ENCODE data around the gene ATP11A. TPM values are rescaled to one million over a fixed set of nuclear protein-coding genes. Genes with fewer than 3 reads are reported as not detected.

Gene ATP11A
- total RNA-seq, 1 experiment from 2014 or later = 232 TPM

GRCh38 chr13:112824429-112824828, 134.6 kb downstream of the ATP11A start:
- CTCF ChIA-PET = no interaction called here
- Histone ChIP-seq H3K4me1 (no peaks in the 10 kb centered on the region), H3K4me3 (ENCODE audit: low read depth, low read length) (no peak overlapping the region), H3K27me3 (replicated peaks; ENCODE audit: control insufficient read depth, insufficient read depth, low read length) (no peaks in the 10 kb centered on the region), H3K9me3 (no peaks in the 10 kb centered on the region), H3K36me3 (ENCODE audit: control insufficient read depth, insufficient read depth, low read length) (peaks cover 4% of the 10 kb centered on the region)
- TF ChIP-seq, protein P1, sequence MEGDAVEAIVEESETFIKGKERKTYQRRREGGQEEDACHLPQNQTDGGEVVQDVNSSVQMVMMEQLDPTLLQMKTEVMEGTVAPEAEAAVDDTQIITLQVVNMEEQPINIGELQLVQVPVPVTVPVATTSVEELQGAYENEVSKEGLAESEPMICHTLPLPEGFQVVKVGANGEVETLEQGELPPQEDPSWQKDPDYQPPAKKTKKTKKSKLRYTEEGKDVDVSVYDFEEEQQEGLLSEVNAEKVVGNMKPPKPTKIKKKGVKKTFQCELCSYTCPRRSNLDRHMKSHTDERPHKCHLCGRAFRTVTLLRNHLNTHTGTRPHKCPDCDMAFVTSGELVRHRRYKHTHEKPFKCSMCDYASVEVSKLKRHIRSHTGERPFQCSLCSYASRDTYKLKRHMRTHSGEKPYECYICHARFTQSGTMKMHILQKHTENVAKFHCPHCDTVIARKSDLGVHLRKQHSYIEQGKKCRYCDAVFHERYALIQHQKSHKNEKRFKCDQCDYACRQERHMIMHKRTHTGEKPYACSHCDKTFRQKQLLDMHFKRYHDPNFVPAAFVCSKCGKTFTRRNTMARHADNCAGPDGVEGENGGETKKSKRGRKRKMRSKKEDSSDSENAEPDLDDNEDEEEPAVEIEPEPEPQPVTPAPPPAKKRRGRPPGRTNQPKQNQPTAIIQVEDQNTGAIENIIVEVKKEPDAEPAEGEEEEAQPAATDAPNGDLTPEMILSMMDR (IDR thresholded peaks at IDR 0.05; ENCODE audit: insufficient read depth in 1 of 2, low read depth in 1 of 2, low read length in 1 of 2, severe bottlenecking in 1 of 2, unreplicated experiment in 1 of 2) = no peak
- H3K27me3 Mint-ChIP-seq (ENCODE audit: insufficient read depth, unreplicated experiment) = no peaks in the 10 kb centered on the region
- DNase-seq = no peak
- H3K4me3 Mint-ChIP-seq (ENCODE audit: unreplicated experiment) = no peak overlapping the region
- no peaks in the 10 kb centered on the region for H3K9me3 Mint-ChIP-seq (ENCODE audit: unreplicated experiment)
- BruUV-seq (replicated peaks) = no TSS peak
- no peak overlapping the region for H3K27ac Mint-ChIP-seq (ENCODE audit: unreplicated experiment)
- POLR2A ChIA-PET = no interaction called here
- intact Hi-C loops (cut with micrococcal nuclease; ENCODE audit: unreplicated experiment) = no loop called here
- H3K36me3 Mint-ChIP-seq (ENCODE audit: insufficient read depth, unreplicated experiment) = peaks cover 94% of the 10 kb centered on the region
- H3K4me1 Mint-ChIP-seq (ENCODE audit: low read depth, unreplicated experiment) = no peaks in the 10 kb centered on the region

GRCh38 chr13:112825071-112825470, 135.2 kb downstream of the ATP11A start:
- no peaks in the 10 kb centered on the region for H3K9me3 Mint-ChIP-seq (ENCODE audit: unreplicated experiment)
- no peaks in the 10 kb centered on the region for H3K4me1 Mint-ChIP-seq (ENCODE audit: low read depth, unreplicated experiment)
- no peak overlapping the region for H3K27ac Mint-ChIP-seq (ENCODE audit: unreplicated experiment)
- intact Hi-C loops (cut with micrococcal nuclease; ENCODE audit: unreplicated experiment) = no loop called here
- H3K4me3 ChIP-seq (ENCODE audit: low read depth, low read length) = no peak overlapping the region
- no peaks in the 10 kb centered on the region for H3K27me3 ChIP-seq (replicated peaks; ENCODE audit: control insufficient read depth, insufficient read depth, low read length)
- ChIA-PET POLR2A (no interaction called here), CTCF (no interaction called here)
- H3K36me3 ChIP-seq (ENCODE audit: control insufficient read depth, insufficient read depth, low read length) = peaks cover 4% of the 10 kb centered on the region
- BruUV-seq (replicated peaks) = no TSS peak
- no peak for DNase-seq
- H3K4me1 ChIP-seq = no peaks in the 10 kb centered on the region
- no peak overlapping the region for H3K4me3 Mint-ChIP-seq (ENCODE audit: unreplicated experiment)
- H3K27me3 Mint-ChIP-seq (ENCODE audit: insufficient read depth, unreplicated experiment) = no peaks in the 10 kb centered on the region
- H3K9me3 ChIP-seq = no peaks in the 10 kb centered on the region
- TF ChIP-seq, protein P1 (IDR thresholded peaks at IDR 0.05; ENCODE audit: insufficient read depth in 1 of 2, low read depth in 1 of 2, low read length in 1 of 2, severe bottlenecking in 1 of 2, unreplicated experiment in 1 of 2) = no peak
- H3K36me3 Mint-ChIP-seq (ENCODE audit: insufficient read depth, unreplicated experiment) = peaks cover 90% of the 10 kb centered on the region

- H3K4me3 ChIP-seq (ENCODE audit: low read depth, low read length) = no peak overlapping the region
- no peak overlapping the region for H3K27ac Mint-ChIP-seq (ENCODE audit: unreplicated experiment)
- H3K9me3 ChIP-seq = no peaks in the 10 kb centered on the region
- CTCF ChIA-PET = no interaction called here
- no peaks in the 10 kb centered on the region for H3K9me3 Mint-ChIP-seq (ENCODE audit: unreplicated experiment)
- no peaks in the 10 kb centered on the region for H3K4me1 Mint-ChIP-seq (ENCODE audit: low read depth, unreplicated experiment)
- no peaks in the 10 kb centered on the region for H3K27me3 Mint-ChIP-seq (ENCODE audit: insufficient read depth, unreplicated experiment)
- no peaks in the 10 kb centered on the region for H3K4me1 ChIP-seq
- no peaks in the 10 kb centered on the region for H3K27me3 ChIP-seq (replicated peaks; ENCODE audit: control insufficient read depth, insufficient read depth, low read length)
- H3K36me3 ChIP-seq (ENCODE audit: control insufficient read depth, insufficient read depth, low read length) = peaks cover 4% of the 10 kb centered on the region
- no peak overlapping the region for H3K4me3 Mint-ChIP-seq (ENCODE audit: unreplicated experiment)
- intact Hi-C loops (cut with micrococcal nuclease; ENCODE audit: unreplicated experiment) = no loop called here
- no peak for DNase-seq
- peaks cover 88% of the 10 kb centered on the region for H3K36me3 Mint-ChIP-seq (ENCODE audit: insufficient read depth, unreplicated experiment)
- TF ChIP-seq, protein P1 (IDR thresholded peaks at IDR 0.05; ENCODE audit: insufficient read depth in 1 of 2, low read depth in 1 of 2, low read length in 1 of 2, severe bottlenecking in 1 of 2, unreplicated experiment in 1 of 2) = no peak
- BruUV-seq (replicated peaks) = no TSS peak
- POLR2A ChIA-PET = no interaction called here
Observed at GRCh38 chr13:112825875-112826274, 136.0 kb downstream of the ATP11A start.

Data from Caco-2 (cell line).